Mononuclear cell (primary cell): ENCODE results near the gene NLK. TPM values are rescaled to one million over a fixed set of nuclear protein-coding genes. Genes with fewer than 3 reads are reported as not detected.

Experiments used
- H3K27me3 ChIP-seq: 2 replicates; pipeline ENCODE4 v1.6.0; 2011; ENCODE audit warnings: low read length, control low read depth; ENCODE audit not compliant: insufficient read depth
- H3K4me1 ChIP-seq: 2 replicates; pipeline ENCODE4 v1.5.1; 2011; ENCODE audit warnings: mild to moderate bottlenecking, low read length, control low read depth; ENCODE audit not compliant: insufficient read depth
- H3K4me3 ChIP-seq: 2 replicates; pipeline ENCODE4 v1.5.1; 2011; ENCODE audit warnings: mild to moderate bottlenecking, low read length, moderate library complexity
- H3K9me3 ChIP-seq: 2 replicates; pipeline ENCODE4 v1.5.1; 2011; ENCODE audit warnings: low read depth, mild to moderate bottlenecking, control low read depth, low read length
- total RNA-seq: library from RNA; depleted of rRNA; stranded (reverse); fragments of >200 nt; gene quantifications from one replicate; pipeline ENCODE4 v1.2.3, GENCODE V29; 2012

The NLK gene
- total RNA-seq, 1 donor = 17.1 TPM

GRCh38 chr17:28159004-28159403 lies 116.5 kb downstream of the NLK start:
- Histone ChIP-seq H3K9me3 (no peaks in the 10 kb centered on the region), H3K4me1 (peaks cover 4% of the 10 kb centered on the region), H3K4me3 (no peak overlapping the region), H3K27me3 (no peaks in the 10 kb centered on the region)

- Histone ChIP-seq H3K27me3 (no peaks in the 10 kb centered on the region), H3K4me3 (no peak overlapping the region), H3K4me1 (peaks cover 4% of the 10 kb centered on the region), H3K9me3 (no peaks in the 10 kb centered on the region)
These were observed 117.4 kb downstream of the NLK start for GRCh38 chr17:28159924-28160323.

GRCh38 chr17:28160610-28161009 lies 118.1 kb downstream of the NLK start:
- H3K4me3 ChIP-seq = no peak overlapping the region
- H3K9me3 ChIP-seq = no peaks in the 10 kb centered on the region
- peaks cover 4% of the 10 kb centered on the region for H3K4me1 ChIP-seq
- H3K27me3 ChIP-seq = no peaks in the 10 kb centered on the region

- H3K4me3 ChIP-seq = no peak overlapping the region
- peaks cover 4% of the 10 kb centered on the region for H3K4me1 ChIP-seq
- no peaks in the 10 kb centered on the region for H3K9me3 ChIP-seq
These were observed 118.8 kb downstream of the NLK start for GRCh38 chr17:28161311-28161710.

GRCh38 chr17:28166478-28166877 lies 124.0 kb downstream of the NLK start:
- Histone ChIP-seq H3K27me3 (no peaks in the 10 kb centered on the region), H3K9me3 (no peaks in the 10 kb centered on the region), H3K4me1 (peaks cover 2% of the 10 kb centered on the region)

More at GRCh38 chr17:28161311-28161710, 118.8 kb downstream of the NLK start:
- H3K27me3 ChIP-seq = no peaks in the 10 kb centered on the region

GRCh38 chr17:28169621-28170349 lies 127.3 kb downstream of the NLK start:
- H3K9me3 ChIP-seq = no peaks in the 10 kb centered on the region
- no peaks in the 10 kb centered on the region for H3K27me3 ChIP-seq
- no peak overlapping the region for H3K4me3 ChIP-seq
- H3K4me1 ChIP-seq = no peaks in the 10 kb centered on the region

More at GRCh38 chr17:28166478-28166877, 124.0 kb downstream of the NLK start:
- no peak overlapping the region for H3K4me3 ChIP-seq

- H3K4me1 ChIP-seq = no peaks in the 10 kb centered on the region
- no peaks in the 10 kb centered on the region for H3K9me3 ChIP-seq
- H3K27me3 ChIP-seq = no peaks in the 10 kb centered on the region
- H3K4me3 ChIP-seq = no peak overlapping the region
These were observed 128.3 kb downstream of the NLK start for GRCh38 chr17:28170771-28171170.

- H3K4me1 ChIP-seq = no peaks in the 10 kb centered on the region
- H3K27me3 ChIP-seq = no peaks in the 10 kb centered on the region
- H3K9me3 ChIP-seq = no peaks in the 10 kb centered on the region
- no peak overlapping the region for H3K4me3 ChIP-seq
These were observed 130.6 kb downstream of the NLK start for GRCh38 chr17:28173031-28173561.

- Histone ChIP-seq H3K4me1 (no peaks in the 10 kb centered on the region), H3K4me3 (no peak overlapping the region), H3K27me3 (no peaks in the 10 kb centered on the region), H3K9me3 (no peaks in the 10 kb centered on the region)
These were observed 131.3 kb downstream of the NLK start for GRCh38 chr17:28173801-28174200.

- H3K4me1 ChIP-seq = no peaks in the 10 kb centered on the region
- no peaks in the 10 kb centered on the region for H3K9me3 ChIP-seq
- no peak overlapping the region for H3K4me3 ChIP-seq
- H3K27me3 ChIP-seq = no peaks in the 10 kb centered on the region
These were observed 132.0 kb downstream of the NLK start for GRCh38 chr17:28174352-28175046.

- Histone ChIP-seq H3K4me3 (no peak overlapping the region), H3K4me1 (no peaks in the 10 kb centered on the region), H3K9me3 (no peaks in the 10 kb centered on the region), H3K27me3 (no peaks in the 10 kb centered on the region)
These were observed 134.9 kb downstream of the NLK start for GRCh38 chr17:28177351-28177750.

- H3K4me1 ChIP-seq = no peaks in the 10 kb centered on the region
- H3K27me3 ChIP-seq = no peaks in the 10 kb centered on the region
- no peaks in the 10 kb centered on the region for H3K9me3 ChIP-seq
- no peak overlapping the region for H3K4me3 ChIP-seq
These were observed 136.3 kb downstream of the NLK start for GRCh38 chr17:28178800-28179199.

GRCh38 chr17:28180449-28180848 lies 138.0 kb downstream of the NLK start:
- Histone ChIP-seq H3K4me1 (no peaks in the 10 kb centered on the region), H3K9me3 (no peaks in the 10 kb centered on the region), H3K4me3 (no peak overlapping the region), H3K27me3 (no peaks in the 10 kb centered on the region)

GRCh38 chr17:28181568-28181967 lies 139.1 kb downstream of the NLK start:
- no peaks in the 10 kb centered on the region for H3K9me3 ChIP-seq
- H3K27me3 ChIP-seq = no peaks in the 10 kb centered on the region
- H3K4me1 ChIP-seq = no peaks in the 10 kb centered on the region
- H3K4me3 ChIP-seq = no peak overlapping the region

GRCh38 chr17:28182559-28182958 lies 140.1 kb downstream of the NLK start:
- no peaks in the 10 kb centered on the region for H3K4me1 ChIP-seq
- no peaks in the 10 kb centered on the region for H3K9me3 ChIP-seq
- no peaks in the 10 kb centered on the region for H3K27me3 ChIP-seq
- no peak overlapping the region for H3K4me3 ChIP-seq
